ENCODE results near the gene SYNPR. TPM values are rescaled to one million over a fixed set of nuclear protein-coding genes. Genes with fewer than 3 reads are reported as not detected.

The SYNPR gene
- total RNA-seq, 1 donor from 2014 or later, result 13.2 TPM

- TF ChIP-seq, protein P1, sequence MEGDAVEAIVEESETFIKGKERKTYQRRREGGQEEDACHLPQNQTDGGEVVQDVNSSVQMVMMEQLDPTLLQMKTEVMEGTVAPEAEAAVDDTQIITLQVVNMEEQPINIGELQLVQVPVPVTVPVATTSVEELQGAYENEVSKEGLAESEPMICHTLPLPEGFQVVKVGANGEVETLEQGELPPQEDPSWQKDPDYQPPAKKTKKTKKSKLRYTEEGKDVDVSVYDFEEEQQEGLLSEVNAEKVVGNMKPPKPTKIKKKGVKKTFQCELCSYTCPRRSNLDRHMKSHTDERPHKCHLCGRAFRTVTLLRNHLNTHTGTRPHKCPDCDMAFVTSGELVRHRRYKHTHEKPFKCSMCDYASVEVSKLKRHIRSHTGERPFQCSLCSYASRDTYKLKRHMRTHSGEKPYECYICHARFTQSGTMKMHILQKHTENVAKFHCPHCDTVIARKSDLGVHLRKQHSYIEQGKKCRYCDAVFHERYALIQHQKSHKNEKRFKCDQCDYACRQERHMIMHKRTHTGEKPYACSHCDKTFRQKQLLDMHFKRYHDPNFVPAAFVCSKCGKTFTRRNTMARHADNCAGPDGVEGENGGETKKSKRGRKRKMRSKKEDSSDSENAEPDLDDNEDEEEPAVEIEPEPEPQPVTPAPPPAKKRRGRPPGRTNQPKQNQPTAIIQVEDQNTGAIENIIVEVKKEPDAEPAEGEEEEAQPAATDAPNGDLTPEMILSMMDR (IDR thresholded peaks at IDR 0.05; ENCODE audit: unreplicated experiment), result no peak
- H3K4me3 Mint-ChIP-seq (ENCODE audit: low read depth), result no peak overlapping the region
- no peak overlapping the region for H3K27ac Mint-ChIP-seq
- peaks cover 21% of the 10 kb centered on the region for H3K4me1 Mint-ChIP-seq (ENCODE audit: low read depth)
- peaks cover 2% of the 10 kb centered on the region for H3K36me3 Mint-ChIP-seq (ENCODE audit: insufficient read depth)
- H3K27me3 Mint-ChIP-seq, result no peaks in the 10 kb centered on the region
- H3K9me3 Mint-ChIP-seq (ENCODE audit: low read depth), result peaks cover 7% of the 10 kb centered on the region
- DNase-seq (ENCODE audit: low spot score, unreplicated experiment), result no peak
These were observed 377.4 kb downstream of the SYNPR start for GRCh38 chr3:63655519-63655918.

DNA sequence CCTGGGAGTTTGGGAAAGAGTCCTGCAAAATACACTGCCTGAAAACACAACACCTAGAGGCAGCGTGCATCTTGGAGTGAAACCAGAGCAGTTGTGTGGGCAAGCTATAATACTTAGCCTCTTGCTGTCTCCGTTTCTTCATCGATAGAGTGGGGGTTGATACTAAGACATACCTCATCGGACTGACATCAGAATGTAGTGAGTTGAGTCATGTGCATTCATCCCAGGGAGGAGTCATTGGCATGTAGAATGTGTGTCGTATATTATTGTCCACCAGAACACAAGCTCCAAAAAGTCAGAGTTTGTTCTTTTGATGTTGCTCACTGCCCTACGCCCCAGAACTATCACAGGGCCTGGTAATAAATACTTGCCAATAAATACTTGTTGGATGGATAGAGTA, 378.7 kb downstream of the SYNPR start:
- DNase-seq (ENCODE audit: low spot score, unreplicated experiment), result no peak
- Mint-ChIP-seq H3K27ac (no peak overlapping the region), H3K27me3 (no peaks in the 10 kb centered on the region), H3K9me3 (ENCODE audit: low read depth) (peaks cover 7% of the 10 kb centered on the region), H3K4me3 (ENCODE audit: low read depth) (no peak overlapping the region), H3K36me3 (ENCODE audit: insufficient read depth) (peaks cover 2% of the 10 kb centered on the region), H3K4me1 (ENCODE audit: low read depth) (peaks cover 21% of the 10 kb centered on the region)
- TF ChIP-seq, protein P1 (IDR thresholded peaks at IDR 0.05; ENCODE audit: unreplicated experiment), result no peak

- no peaks in the 10 kb centered on the region for H3K36me3 Mint-ChIP-seq (ENCODE audit: insufficient read depth)
- TF ChIP-seq, protein P1 (IDR thresholded peaks at IDR 0.05; ENCODE audit: unreplicated experiment), result peak; percentile 40
- H3K9me3 Mint-ChIP-seq (ENCODE audit: low read depth), result no peaks in the 10 kb centered on the region
- H3K27me3 Mint-ChIP-seq, result no peaks in the 10 kb centered on the region
- H3K4me1 Mint-ChIP-seq (ENCODE audit: low read depth), result peaks cover 9% of the 10 kb centered on the region
- H3K4me3 Mint-ChIP-seq (ENCODE audit: low read depth), result no peak overlapping the region
- no peak overlapping the region for H3K27ac Mint-ChIP-seq
- DNase-seq (ENCODE audit: low spot score, unreplicated experiment), result no peak
These were observed 383.1 kb downstream of the SYNPR start for GRCh38 chr3:63661242-63661641.

- no peak overlapping the region for H3K4me3 Mint-ChIP-seq (ENCODE audit: low read depth)
These were observed 383.9 kb downstream of the SYNPR start for GRCh38 chr3:63662011-63662410.

GRCh38 chr3:63662500-63662899, 384.4 kb downstream of the SYNPR start:
- Mint-ChIP-seq H3K27me3 (no peaks in the 10 kb centered on the region), H3K27ac (no peak overlapping the region), H3K36me3 (ENCODE audit: insufficient read depth) (no peaks in the 10 kb centered on the region), H3K4me3 (ENCODE audit: low read depth) (no peak overlapping the region), H3K9me3 (ENCODE audit: low read depth) (no peaks in the 10 kb centered on the region), H3K4me1 (ENCODE audit: low read depth) (peaks cover 9% of the 10 kb centered on the region)
- TF ChIP-seq, protein P1 (IDR thresholded peaks at IDR 0.05; ENCODE audit: unreplicated experiment), result peak; percentile 42
- no peak for DNase-seq (ENCODE audit: low spot score, unreplicated experiment)

More at GRCh38 chr3:63662011-63662410, 383.9 kb downstream of the SYNPR start:
- TF ChIP-seq, protein P1 (IDR thresholded peaks at IDR 0.05; ENCODE audit: unreplicated experiment), result no peak
- no peak for DNase-seq (ENCODE audit: low spot score, unreplicated experiment)
- no peak overlapping the region for H3K27ac Mint-ChIP-seq
- H3K9me3 Mint-ChIP-seq (ENCODE audit: low read depth), result no peaks in the 10 kb centered on the region
- peaks cover 9% of the 10 kb centered on the region for H3K4me1 Mint-ChIP-seq (ENCODE audit: low read depth)
- H3K27me3 Mint-ChIP-seq, result no peaks in the 10 kb centered on the region
- no peaks in the 10 kb centered on the region for H3K36me3 Mint-ChIP-seq (ENCODE audit: insufficient read depth)
